CD14-positive monocyte (primary cell): ENCODE results near the gene LCE1D. TPM values are rescaled to one million over a fixed set of nuclear protein-coding genes. Genes with fewer than 3 reads are reported as not detected.
A peak's percentile ranks its signal among the peaks of the same experiment; 100 is the strongest.

Experiments used
- DNase-seq, 3 donors: peaks; one replicate each; pipeline ENCODE4 v3.0.0-alpha.2; 2011 to 2022
- H2AFZ ChIP-seq: 2 replicates; pipeline ENCODE4 v1.6.0; 2012; ENCODE audit warnings: mild to moderate bottlenecking, low read depth, low read length, inconsistent platforms; ENCODE audit not compliant: insufficient read depth, poor library complexity, severe bottlenecking
- H3K27ac ChIP-seq, 2 donors: 1 replicate in 1 of 2; 2 replicates in 1 of 2; pipeline ENCODE4 v1.5.1; 2012 to 2013; ENCODE audit warnings: low read length in 2 of 2, control low read depth in 1 of 2, inconsistent platforms in 1 of 2, low read depth in 1 of 2, mild to moderate bottlenecking in 1 of 2
- H3K27me3 ChIP-seq, 2 donors: one replicate each; pipeline versions ENCODE4 v1.6.0 to v1.6.1; 2011 to 2013; ENCODE audit warnings: low read length in 2 of 2; ENCODE audit not compliant: control insufficient read depth in 2 of 2, insufficient read depth in 2 of 2
- H3K36me3 ChIP-seq, 2 donors: replicated peaks in 1 of 2; 1 replicate in 1 of 2; 2 replicates in 1 of 2; pipeline versions ENCODE4 v1.5.1 to v1.6.1; 2012 to 2013; ENCODE audit warnings: low read length in 2 of 2, control low read depth in 1 of 2, inconsistent platforms in 1 of 2, mild to moderate bottlenecking in 1 of 2; ENCODE audit not compliant: insufficient read depth in 2 of 2, control insufficient read depth in 1 of 2
- H3K4me1 ChIP-seq, 2 donors: 1 replicate in 1 of 2; 2 replicates in 1 of 2; pipeline versions ENCODE4 v1.5.1 to v1.6.1; 2012 to 2013; ENCODE audit warnings: low read length in 2 of 2, control low read depth in 1 of 2, inconsistent platforms in 1 of 2, mild to moderate bottlenecking in 1 of 2, moderate library complexity in 1 of 2; ENCODE audit not compliant: insufficient read depth in 2 of 2, control insufficient read depth in 1 of 2
- H3K4me2 ChIP-seq: replicated peaks from 2 replicates; pipeline ENCODE3; 2012; ENCODE audit warnings: low read length, moderate library complexity, mild to moderate bottlenecking; ENCODE audit not compliant: poor library complexity, severe bottlenecking; ENCODE audit errors: extremely low read depth
- H3K4me3 ChIP-seq, 3 experiments: fragments of 200-600 bp in 1 of 3; sonication (generic) in 1 of 3; replicated peaks in 1 of 3; 1 replicate in 2 of 3; 2 replicates in 1 of 3; pipeline ENCODE4 v1.5.1; 2011 to 2013; ENCODE audit warnings: low read length in 3 of 3, mild to moderate bottlenecking in 3 of 3, control low read depth in 2 of 3, low read depth in 2 of 3, inconsistent platforms in 1 of 3, moderate library complexity in 1 of 3
- H3K79me2 ChIP-seq: 2 replicates; pipeline ENCODE4 v1.6.0; 2012; ENCODE audit warnings: mild to moderate bottlenecking, control low read depth, inconsistent platforms, low read length, moderate library complexity; ENCODE audit not compliant: insufficient read depth
- H3K9ac ChIP-seq: 2 replicates; pipeline ENCODE4 v1.6.0; 2017; ENCODE audit warnings: low read length, mild to moderate bottlenecking; ENCODE audit not compliant: insufficient read depth, poor library complexity, severe bottlenecking
- H3K9me3 ChIP-seq, 2 donors: replicated peaks in 1 of 2; 1 replicate in 1 of 2; 2 replicates in 1 of 2; pipeline versions ENCODE4 v1.5.1 to v1.6.1; 2012 to 2013; ENCODE audit warnings: low read length in 2 of 2, control low read depth in 1 of 2; ENCODE audit not compliant: control insufficient read depth in 1 of 2, insufficient read depth in 1 of 2
- H4K20me1 ChIP-seq: 2 replicates; pipeline ENCODE4 v1.6.0; 2012; ENCODE audit warnings: mild to moderate bottlenecking, low read length, control low read depth, moderate library complexity; ENCODE audit not compliant: insufficient read depth
- H3K27ac Mint-ChIP-seq, 7 donors: one replicate each; pipeline ENCODE4 v1.8.0; 2020; ENCODE audit warnings: mild to moderate bottlenecking in 7 of 7, mixed read lengths in 7 of 7, moderate library complexity in 6 of 7, inconsistent platforms in 2 of 7
- H3K27me3 Mint-ChIP-seq, 3 donors: one replicate each; pipeline ENCODE4 v1.8.0; 2021 to 2022; ENCODE audit warnings: low read depth in 3 of 3, mild to moderate bottlenecking in 3 of 3, mixed read lengths in 3 of 3, moderate library complexity in 3 of 3, inconsistent platforms in 1 of 3
- H3K36me3 Mint-ChIP-seq, 2 donors: one replicate each; pipeline ENCODE4 v1.8.0; 2020; ENCODE audit warnings: mixed read lengths in 2 of 2, inconsistent platforms in 1 of 2, mild to moderate bottlenecking in 1 of 2
- H3K4me1 Mint-ChIP-seq: one replicate; pipeline ENCODE4 v1.8.0; 2020; ENCODE audit warnings: mild to moderate bottlenecking, mixed read lengths
- H3K4me3 Mint-ChIP-seq, 2 donors: one replicate each; pipeline ENCODE4 v1.8.0; 2020; ENCODE audit warnings: mild to moderate bottlenecking in 2 of 2, mixed read lengths in 2 of 2, moderate library complexity in 1 of 2
- H3K9me3 Mint-ChIP-seq, 7 donors: one replicate each; pipeline ENCODE4 v1.8.0; 2020 to 2022; ENCODE audit warnings: mixed read lengths in 7 of 7, mild to moderate bottlenecking in 6 of 7, moderate library complexity in 6 of 7, inconsistent platforms in 2 of 7
- WGBS: methylation state at CpG from one replicate; pipeline ENCODE4 v1.1.5; 2013; ENCODE audit warnings: missing lambda C conversion rate; ENCODE audit not compliant: insufficient coverage; 5-methylcytosine and 5-hydroxymethylcytosine counted together
- intact Hi-C, 2 donors: fragments of 100-400 bp; cut with micrococcal nuclease; formaldehyde crosslinking; loops; one replicate each; pipeline versions ENCODE4 v1.15.0 to v1.15.1; 2023
- polyA plus RNA-seq, 3 donors: library from polyadenylated mRNA; depleted of rRNA in 1 of 3; unstranded in 2 of 3; stranded (reverse) in 1 of 3; fragments of 300-500 nt in 2 of 3; fragments of >200 nt in 1 of 3; fragmentation: Illumina TruSeq in 2 of 3; gene quantifications; 1 replicate in 2 of 3; 2 replicates in 1 of 3; pipeline ENCODE4 v1.2.3, GENCODE V29; 2012 to 2021
- TF ChIP-seq, protein P1 (sequence below): fragments of 200-600 bp; IDR thresholded peaks from one replicate; pipeline ENCODE4 v1.8.0; 2022; ENCODE audit warnings: antibody characterized with exemption, mild to moderate bottlenecking

Gene LCE1D
- polyA plus RNA-seq, 3 donors, result not detected

DNA sequence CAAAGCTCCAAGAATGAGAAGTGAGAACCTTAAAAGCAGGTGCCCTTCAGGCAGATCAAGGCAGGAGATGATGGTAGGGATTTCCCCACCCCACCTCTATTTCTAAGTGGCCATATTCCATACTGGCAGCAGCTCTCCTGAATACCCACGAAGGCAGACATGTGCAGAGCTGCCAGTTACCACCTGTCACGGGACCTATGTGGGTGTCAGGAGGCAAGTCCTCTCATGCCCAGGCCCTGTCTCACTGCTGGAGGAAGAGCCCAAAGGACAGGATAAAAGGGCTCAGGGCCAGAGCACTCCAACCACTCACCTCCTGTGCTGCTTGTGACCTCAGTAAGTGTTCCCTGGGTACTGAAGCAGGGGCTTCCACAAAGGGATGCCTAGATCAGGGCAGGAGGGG is 14.5 kb downstream of the LCE1D start:
- Histone ChIP-seq H3K36me3 (no peaks in the 10 kb centered on the region), H3K9me3 (no peaks in the 10 kb centered on the region), H3K9ac (no peak overlapping the region), H3K4me1 (no peaks in the 10 kb centered on the region), H3K27me3 (peaks cover 2 to 3% of the 10 kb centered on the region in 2 donors), H3K27ac (no peak overlapping the region), H2AFZ (no peak overlapping the region), H3K79me2 (no peaks in the 10 kb centered on the region), H4K20me1 (no peaks in the 10 kb centered on the region), H3K4me2 (no peak overlapping the region), H3K4me3 (no peak overlapping the region)
- DNase-seq, result no peak
- 89% methylated on average over 2 of the region's 2 CpGs for WGBS
- Mint-ChIP-seq H3K4me1 (no peaks in the 10 kb centered on the region), H3K4me3 (no peak overlapping the region), H3K27me3 (peaks cover 4 to 9% (median 6%) of the 10 kb centered on the region in 3 donors), H3K36me3 (no peaks in the 10 kb centered on the region), H3K9me3 (peaks cover 0 to 3% (median 1%) of the 10 kb centered on the region in 7 donors), H3K27ac (peak overlapping the region in 1 of 7 donors; percentile 38)
- TF ChIP-seq, protein P1, sequence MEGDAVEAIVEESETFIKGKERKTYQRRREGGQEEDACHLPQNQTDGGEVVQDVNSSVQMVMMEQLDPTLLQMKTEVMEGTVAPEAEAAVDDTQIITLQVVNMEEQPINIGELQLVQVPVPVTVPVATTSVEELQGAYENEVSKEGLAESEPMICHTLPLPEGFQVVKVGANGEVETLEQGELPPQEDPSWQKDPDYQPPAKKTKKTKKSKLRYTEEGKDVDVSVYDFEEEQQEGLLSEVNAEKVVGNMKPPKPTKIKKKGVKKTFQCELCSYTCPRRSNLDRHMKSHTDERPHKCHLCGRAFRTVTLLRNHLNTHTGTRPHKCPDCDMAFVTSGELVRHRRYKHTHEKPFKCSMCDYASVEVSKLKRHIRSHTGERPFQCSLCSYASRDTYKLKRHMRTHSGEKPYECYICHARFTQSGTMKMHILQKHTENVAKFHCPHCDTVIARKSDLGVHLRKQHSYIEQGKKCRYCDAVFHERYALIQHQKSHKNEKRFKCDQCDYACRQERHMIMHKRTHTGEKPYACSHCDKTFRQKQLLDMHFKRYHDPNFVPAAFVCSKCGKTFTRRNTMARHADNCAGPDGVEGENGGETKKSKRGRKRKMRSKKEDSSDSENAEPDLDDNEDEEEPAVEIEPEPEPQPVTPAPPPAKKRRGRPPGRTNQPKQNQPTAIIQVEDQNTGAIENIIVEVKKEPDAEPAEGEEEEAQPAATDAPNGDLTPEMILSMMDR, result no peak
- intact Hi-C loops, result no loop called here

- H3K4me1 ChIP-seq, result no peaks in the 10 kb centered on the region
- Mint-ChIP-seq H3K4me1 (no peaks in the 10 kb centered on the region), H3K9me3 (peaks cover 0 to 3% (median 1%) of the 10 kb centered on the region in 7 donors), H3K4me3 (no peak within 1 kb of the TSS), H3K36me3 (no peaks in the 10 kb centered on the region), H3K27ac (peak within 1 kb of the TSS in 1 of 7 donors; percentile 38), H3K27me3 (peaks cover 4 to 10% (median 6%) of the 10 kb centered on the region in 3 donors)
- H2AFZ ChIP-seq, result no peak within 1 kb of the TSS
- no peak within 1 kb of the TSS for H3K9ac ChIP-seq
- intact Hi-C loops, result no loop called here
- no peak within 1 kb of the TSS for H3K4me2 ChIP-seq
- H4K20me1 ChIP-seq, result no peaks in the 10 kb centered on the region
- WGBS, result no CpG with 5 or more reads among the region's 2 CpGs
- TF ChIP-seq, protein P1, result no peak
- no peak within 1 kb of the TSS for H3K27ac ChIP-seq
- no peaks in the 10 kb centered on the region for H3K9me3 ChIP-seq
- no peaks in the 10 kb centered on the region for H3K36me3 ChIP-seq
- no peak for DNase-seq
- peaks cover 2 to 3% of the 10 kb centered on the region in 2 donors for H3K27me3 ChIP-seq
- H3K4me3 ChIP-seq, result no peak within 1 kb of the TSS
- no peaks in the 10 kb centered on the region for H3K79me2 ChIP-seq
These were observed 15.2 kb downstream of the LCE1D start, which contains the start of gene LCE1B for GRCh38 chr1:152811671-152812070. LCE1B (plus strand) TSS chr1:152811971; CDS start chr1:152812447, 476 bp downstream.
